KOPT-K1 (cell line): ENCODE results near the gene ERMP1.
"Not testable (repeated sequence)": the region's sequence is repeated elsewhere in the genome, so short reads cannot be mapped to it uniquely, and the experiment has no call there.

Experiments
- H3K27ac ChIP-seq: fragments of 200-600 bp; sonication (generic); 2 replicates; pipeline ENCODE4 v1.5.1; 2016; ENCODE audit warnings: antibody characterized with exemption, mild to moderate bottlenecking, low read depth, low read length; ENCODE audit not compliant: poor library complexity, severe bottlenecking
- H3K36me3 ChIP-seq: fragments of 200-600 bp; sonication (generic); 2 replicates; pipeline ENCODE4 v1.5.1; 2017; ENCODE audit warnings: antibody characterized with exemption, mild to moderate bottlenecking, low read length, moderate library complexity; ENCODE audit not compliant: insufficient read depth
- H3K9me3 ChIP-seq: fragments of 200-600 bp; sonication (generic); 2 replicates; pipeline ENCODE4 v1.5.1; 2017; ENCODE audit warnings: antibody characterized with exemption, low read length, mild to moderate bottlenecking; ENCODE audit not compliant: insufficient read depth, poor library complexity, severe bottlenecking

Gene ERMP1

DNA sequence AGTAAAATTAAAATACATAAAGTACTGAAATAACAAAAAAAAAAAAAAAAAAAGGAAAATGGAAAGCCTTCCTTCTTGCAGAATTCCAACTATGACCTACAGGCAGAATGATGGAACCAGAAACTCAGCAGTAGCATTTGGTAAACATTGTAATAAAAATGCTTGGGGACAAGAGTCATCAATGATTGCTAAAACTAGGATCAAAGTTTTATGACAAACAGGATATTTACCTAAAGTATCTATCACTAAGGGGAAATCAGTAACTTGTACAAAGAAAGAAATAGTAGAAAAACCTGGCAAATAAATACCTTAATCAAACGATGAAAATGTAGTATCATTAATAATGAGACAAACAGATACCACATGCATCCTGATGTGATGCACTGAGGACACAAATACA, 17.5 kb downstream of the ERMP1 start:
- H3K9me3 ChIP-seq: no peaks in the 10 kb centered on the region
- H3K36me3 ChIP-seq: no peaks in the 10 kb centered on the region
- H3K27ac ChIP-seq: no peak overlapping the region

DNA sequence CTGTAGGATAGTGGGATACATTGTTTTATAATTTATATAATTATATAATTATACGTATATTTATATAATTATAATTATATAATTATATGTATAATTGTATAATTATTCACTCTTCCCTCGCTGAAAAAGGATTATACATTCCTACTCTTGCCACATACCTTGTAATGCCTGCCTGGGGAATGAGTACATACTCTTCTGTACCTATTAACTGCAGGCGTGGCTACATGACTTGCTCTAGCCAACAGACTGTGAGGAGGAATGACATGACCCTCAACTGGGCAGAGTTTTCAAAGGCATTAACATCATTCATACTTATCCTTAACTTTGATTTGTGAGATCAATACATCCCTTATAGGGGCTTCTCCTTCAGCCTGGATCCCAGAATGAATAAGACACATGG, 19.1 kb downstream of the ERMP1 start:
- H3K36me3 ChIP-seq: no peaks in the 10 kb centered on the region
- H3K27ac ChIP-seq: no peak overlapping the region
- no peaks in the 10 kb centered on the region for H3K9me3 ChIP-seq

DNA sequence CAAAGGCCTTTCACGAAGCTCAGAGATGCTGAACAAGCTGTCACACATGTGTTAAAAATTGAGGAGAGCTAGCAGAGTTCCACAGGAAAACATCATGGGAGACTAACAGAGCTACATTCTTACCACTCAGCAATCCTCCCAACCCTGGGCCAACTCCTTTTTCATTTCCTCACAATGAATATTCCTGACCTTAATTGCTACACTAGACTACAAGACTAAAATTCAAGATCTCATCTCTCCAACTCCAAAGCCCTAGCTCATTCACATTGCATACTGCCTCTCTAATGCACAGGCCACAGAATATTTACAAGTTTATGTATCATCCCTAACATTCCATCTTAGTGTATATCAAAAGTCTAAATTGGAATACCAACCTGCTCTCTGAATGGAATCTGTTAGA, 21.2 kb downstream of the ERMP1 start:
- Histone ChIP-seq H3K9me3 (no peaks in the 10 kb centered on the region), H3K36me3 (no peaks in the 10 kb centered on the region), H3K27ac (no peak overlapping the region)

DNA sequence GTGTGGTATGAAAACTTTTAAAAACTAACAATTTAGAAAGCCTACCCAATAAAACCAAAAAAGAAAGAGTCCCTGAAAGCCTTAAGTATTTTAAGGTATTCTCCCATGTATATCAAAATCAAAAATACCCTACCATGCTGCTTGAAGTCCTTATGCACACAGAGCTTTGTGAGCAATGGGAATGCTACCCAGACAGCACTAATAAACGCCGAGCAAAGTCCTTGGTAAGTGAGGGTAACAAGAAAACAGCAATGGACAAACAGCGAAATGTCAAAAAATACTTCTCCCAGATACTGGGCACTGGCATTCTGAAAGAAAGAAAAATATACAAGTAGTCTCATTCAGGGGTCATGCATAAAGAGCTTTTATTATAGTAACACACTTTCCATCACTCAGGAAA, 27.4 kb downstream of the ERMP1 start:
- no peak overlapping the region for H3K27ac ChIP-seq
- H3K9me3 ChIP-seq: no peaks in the 10 kb centered on the region
- no peaks in the 10 kb centered on the region for H3K36me3 ChIP-seq

DNA sequence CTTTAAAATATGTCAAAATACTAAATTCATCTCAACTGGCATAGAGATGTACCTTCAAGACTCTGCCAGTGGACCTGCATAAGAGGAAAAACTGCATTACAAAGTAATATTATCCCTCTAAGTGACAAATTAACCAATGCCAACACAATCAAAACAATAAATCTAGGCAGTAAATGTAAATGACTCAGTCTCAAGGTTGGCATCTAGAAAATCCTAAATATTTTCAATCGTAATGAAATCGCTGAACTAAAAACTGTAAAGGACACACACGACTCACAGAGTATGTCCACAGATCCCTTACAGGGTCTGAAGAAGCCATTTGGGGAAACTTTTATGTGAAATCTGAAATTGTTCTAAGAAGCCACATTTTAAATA, 31.2 kb downstream of the ERMP1 start:
- H3K27ac ChIP-seq: no peak overlapping the region
- no peaks in the 10 kb centered on the region for H3K36me3 ChIP-seq
- H3K9me3 ChIP-seq: no peaks in the 10 kb centered on the region

DNA sequence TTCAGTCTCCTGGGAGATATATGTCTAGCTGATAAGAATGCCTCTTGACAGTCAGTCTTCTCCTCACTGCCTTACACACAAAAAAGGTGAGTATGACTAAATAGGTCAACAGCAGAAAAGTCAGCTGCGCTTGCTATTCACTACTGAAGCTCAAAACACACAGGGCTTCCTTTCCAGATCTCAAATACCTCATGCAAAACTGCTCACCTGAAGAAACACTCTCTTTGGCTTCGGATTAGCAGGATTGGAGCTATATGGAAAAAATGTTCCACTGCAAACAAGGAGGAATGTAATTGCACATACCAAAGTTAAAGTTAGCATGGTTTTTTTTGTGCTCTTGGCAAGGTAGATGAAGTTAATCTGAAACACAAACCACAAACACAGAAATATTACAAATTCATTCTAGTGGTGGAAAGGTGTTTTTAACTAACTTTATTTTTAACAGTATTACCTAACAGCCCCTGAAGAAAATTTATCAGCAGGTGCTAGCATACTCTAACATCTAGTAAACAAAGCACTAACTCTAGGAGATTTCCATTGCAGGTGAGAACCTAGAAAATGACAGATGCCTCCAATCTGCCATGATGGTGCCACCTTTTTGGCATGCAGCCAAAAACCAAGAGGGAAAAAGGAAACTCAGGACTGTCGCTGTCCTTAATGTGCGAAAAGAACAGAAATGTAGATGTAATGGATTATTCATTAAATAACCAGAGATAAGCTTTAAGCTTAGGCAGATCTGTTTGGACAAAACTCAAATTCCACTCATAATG, 31.8 kb downstream of the ERMP1 start:
- no peaks in the 10 kb centered on the region for H3K9me3 ChIP-seq
- no peak overlapping the region for H3K27ac ChIP-seq
- H3K36me3 ChIP-seq: no peaks in the 10 kb centered on the region

DNA sequence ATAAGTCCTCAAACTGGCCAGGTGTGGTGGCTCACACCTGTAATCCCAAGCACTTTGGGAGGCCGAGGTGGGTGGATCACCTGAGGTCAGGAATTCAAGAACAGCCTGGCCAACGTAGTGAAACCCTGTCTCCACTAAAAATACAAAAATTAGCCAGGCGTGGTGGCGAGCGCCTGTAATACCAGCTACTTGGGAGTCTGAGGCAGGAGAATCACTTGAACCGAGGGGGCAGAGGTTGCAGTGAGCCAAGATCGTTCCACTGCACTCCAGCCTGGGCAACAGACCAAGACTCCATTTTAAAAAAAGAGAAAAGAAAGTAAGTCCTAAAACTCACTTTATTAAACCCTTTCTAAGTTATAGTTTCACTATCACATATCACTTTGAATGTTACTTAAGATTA, 32.5 kb downstream of the ERMP1 start:
- not testable (repeated sequence) for H3K9me3 ChIP-seq, H3K27ac ChIP-seq, H3K36me3 ChIP-seq

DNA sequence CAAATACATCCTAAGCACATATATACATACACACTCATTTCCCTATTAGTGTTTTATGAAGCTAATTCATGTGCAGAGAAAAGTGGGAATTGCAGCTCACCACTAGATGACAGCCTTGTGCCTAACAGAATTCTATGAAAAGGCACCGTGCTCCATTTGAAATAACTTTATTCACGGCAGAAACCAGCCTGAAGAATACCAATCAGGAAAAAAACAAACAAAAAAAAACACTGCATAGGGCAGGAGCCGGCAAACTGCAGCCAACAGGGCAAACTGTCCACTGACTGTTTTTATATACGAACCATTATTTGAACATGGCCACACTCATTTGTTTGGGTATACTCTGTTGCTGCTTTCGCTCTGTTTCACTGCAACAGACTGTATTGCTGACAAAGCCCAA, 33.6 kb downstream of the ERMP1 start:
- H3K36me3 ChIP-seq: no peaks in the 10 kb centered on the region
- no peaks in the 10 kb centered on the region for H3K9me3 ChIP-seq
- no peak overlapping the region for H3K27ac ChIP-seq

DNA sequence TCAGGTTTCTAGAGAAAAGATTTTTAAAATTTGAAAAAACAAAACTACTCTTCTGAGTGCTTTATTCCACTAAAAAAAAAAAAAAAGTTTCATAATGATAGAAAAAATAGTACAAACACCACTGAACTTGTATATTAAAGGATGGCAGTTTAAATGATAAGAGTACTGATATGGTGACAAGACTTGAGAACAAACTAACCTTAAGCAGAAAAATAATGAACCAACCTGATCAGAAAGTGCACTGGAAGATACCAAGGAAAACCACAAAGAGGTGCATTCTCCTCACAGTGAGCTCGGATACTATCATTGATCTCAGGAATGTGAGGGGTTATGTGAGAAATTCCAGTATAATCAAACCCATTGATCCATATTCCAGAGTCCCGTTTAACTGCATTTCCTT, 34.3 kb downstream of the ERMP1 start:
- Histone ChIP-seq H3K9me3 (no peaks in the 10 kb centered on the region), H3K36me3 (no peaks in the 10 kb centered on the region), H3K27ac (no peak overlapping the region)

DNA sequence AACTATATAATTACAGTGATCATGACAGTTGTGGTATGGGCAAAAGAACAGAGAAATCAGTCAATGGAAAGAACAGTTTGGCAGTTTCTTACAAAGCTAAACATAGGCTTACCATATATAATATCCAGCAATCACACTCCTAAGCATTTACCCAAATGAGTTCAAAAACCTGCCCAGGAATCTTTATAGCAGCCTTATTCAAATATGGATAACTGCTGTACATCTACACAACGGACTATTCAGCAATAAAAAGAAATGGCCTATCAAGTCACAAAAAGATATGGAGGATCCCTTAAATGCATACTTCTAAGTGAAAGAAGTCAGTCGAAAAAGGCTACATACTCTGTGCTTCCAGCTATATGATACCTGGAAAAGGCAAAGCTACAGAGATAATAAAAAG, 36.6 kb downstream of the ERMP1 start:
- no peaks in the 10 kb centered on the region for H3K36me3 ChIP-seq
- H3K27ac ChIP-seq: no peak overlapping the region
- H3K9me3 ChIP-seq: no peaks in the 10 kb centered on the region

DNA sequence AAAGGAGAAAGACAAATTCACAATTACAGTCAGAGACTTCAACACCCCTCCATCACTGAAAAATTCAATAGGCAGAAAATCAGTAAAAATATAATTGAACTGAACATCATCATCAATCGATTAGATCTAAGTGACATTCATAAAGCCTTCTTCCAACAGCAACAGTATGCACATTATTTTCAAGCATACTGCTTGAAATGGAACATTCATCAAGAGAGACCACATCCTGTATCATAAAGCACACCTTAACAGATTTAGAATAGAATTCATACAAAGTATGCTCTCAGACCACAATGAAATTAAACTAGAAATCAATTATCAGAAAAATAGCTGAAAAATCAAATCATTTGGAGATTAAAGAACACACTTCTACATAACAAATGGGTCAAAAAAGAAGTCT, 39.1 kb downstream of the ERMP1 start:
- H3K36me3 ChIP-seq: no peaks in the 10 kb centered on the region
- no peak overlapping the region for H3K27ac ChIP-seq
- H3K9me3 ChIP-seq: no peaks in the 10 kb centered on the region

DNA sequence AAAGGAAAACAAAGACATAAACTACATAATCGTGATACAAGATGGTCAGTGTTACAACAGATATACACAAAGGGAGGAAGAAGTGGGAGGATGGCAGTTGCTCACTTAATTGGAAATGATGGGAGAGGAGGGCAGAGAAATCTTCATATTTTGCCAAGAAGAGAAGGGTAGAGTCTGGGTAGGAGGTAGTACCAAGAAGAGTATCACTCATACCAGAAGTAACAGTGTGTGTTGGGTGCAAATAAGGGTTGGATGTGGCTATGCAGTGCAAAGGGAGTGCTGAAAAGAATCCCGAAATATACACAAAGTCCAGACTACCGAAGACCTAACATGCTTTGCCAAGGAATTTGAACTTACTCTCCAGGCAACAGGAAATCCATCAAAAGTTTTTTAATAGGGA, 41.0 kb downstream of the ERMP1 start:
- no peaks in the 10 kb centered on the region for H3K9me3 ChIP-seq
- H3K36me3 ChIP-seq: no peaks in the 10 kb centered on the region
- H3K27ac ChIP-seq: no peak overlapping the region

DNA sequence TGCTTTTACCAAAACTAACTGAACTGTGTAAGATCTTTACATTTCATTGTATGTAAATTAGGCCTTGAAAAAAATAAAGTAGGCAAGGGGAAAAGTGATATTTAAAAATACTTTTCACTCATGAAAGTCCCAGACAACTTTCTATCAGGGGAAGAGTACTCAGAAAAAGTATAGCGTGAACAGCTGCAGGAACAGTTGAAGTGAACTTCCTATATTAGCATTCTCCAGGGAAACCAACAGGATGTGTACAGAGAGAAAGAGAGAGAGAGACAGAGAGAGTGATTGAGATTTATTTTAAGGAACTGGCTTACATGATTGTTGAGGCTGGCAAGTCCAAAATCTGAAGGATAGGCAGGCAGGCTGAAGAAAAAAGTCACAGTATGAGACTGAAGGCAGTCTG, 42.0 kb downstream of the ERMP1 start:
- no peaks in the 10 kb centered on the region for H3K9me3 ChIP-seq
- peaks cover 7% of the 10 kb centered on the region; the same call in 1 of the 2 replicates for H3K36me3 ChIP-seq
- no peak overlapping the region for H3K27ac ChIP-seq

DNA sequence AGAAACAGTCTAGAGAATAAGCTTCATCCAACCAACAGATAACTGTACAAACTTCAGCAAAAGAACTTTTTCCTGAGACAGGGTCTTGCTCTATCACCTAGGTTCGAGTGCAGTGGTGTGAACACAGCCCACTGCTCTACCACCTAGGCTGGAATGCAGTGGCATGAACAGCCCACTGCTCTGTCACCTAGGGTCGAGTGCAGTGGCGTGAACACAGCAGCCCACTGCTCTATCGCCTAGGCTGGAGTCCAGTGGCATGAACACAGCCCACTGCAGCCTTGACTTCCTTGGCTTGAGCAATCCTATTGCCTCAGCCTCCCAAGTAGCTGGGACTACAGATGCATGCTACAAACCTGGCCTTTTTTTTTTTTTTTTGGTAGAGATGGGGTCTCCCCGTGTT, 43.4 kb downstream of the ERMP1 start:
- Histone ChIP-seq H3K9me3 (no peaks in the 10 kb centered on the region), H3K27ac (no peak overlapping the region), H3K36me3 (peaks cover 9% of the 10 kb centered on the region; the same call in 1 of the 2 replicates)

DNA sequence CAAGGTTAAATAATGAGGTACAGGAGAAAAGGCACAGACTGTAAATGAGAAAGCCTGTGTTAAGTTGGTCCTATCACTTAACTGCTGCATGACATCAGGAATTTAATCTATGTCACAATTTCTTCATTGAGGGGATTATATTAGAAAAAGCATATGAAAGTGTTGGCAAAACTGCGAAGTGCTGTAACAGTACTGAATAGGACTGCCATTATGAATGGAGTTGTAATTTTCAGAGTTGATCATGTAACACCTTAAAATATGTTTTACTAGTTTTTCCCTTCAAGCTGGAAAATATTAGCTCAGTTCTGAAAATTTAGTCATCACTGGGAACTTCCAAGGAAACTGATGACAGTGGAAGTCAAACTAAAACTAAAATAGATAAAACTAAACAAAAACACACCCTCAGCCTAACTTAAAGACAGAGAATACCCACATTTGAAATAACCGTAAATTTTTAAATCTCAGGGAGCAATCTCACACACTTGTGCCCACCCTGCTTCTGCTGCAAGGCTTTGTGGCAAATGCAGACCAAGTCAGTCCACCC, 45.1 kb downstream of the ERMP1 start:
- peaks cover 9% of the 10 kb centered on the region; the same call in 1 of the 2 replicates for H3K36me3 ChIP-seq
- no peaks in the 10 kb centered on the region for H3K9me3 ChIP-seq
- no peak overlapping the region for H3K27ac ChIP-seq

DNA sequence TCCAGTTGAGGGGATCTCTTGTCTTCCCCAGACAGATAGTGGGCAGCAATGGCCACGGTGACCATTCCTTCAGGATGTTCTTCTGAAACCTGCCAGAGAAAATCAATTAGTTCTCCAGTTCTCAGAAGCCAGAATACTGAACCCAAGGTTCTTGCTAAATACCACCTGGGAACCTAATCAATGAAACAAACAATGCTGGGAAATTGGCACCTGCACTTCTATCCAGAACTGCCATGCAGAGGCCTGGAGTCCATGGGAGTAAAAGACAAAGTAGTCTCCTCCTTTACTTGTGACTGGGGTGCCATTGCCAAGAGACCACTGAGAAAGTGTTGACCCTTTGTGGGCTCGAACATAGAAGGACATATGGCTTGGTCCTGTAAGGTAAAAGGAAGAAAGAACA, 45.7 kb downstream of the ERMP1 start:
- Histone ChIP-seq H3K36me3 (peaks cover 9% of the 10 kb centered on the region; the same call in 1 of the 2 replicates), H3K27ac (no peak overlapping the region), H3K9me3 (no peaks in the 10 kb centered on the region)
